Kidney (tissue), 14 donors: ENCODE data around the gene SPOCK2. TPM values are rescaled to one million over a fixed set of nuclear protein-coding genes. Genes with fewer than 3 reads are reported as not detected.

Experiments
- DNase-seq, 5 donors: peaks; one replicate each; pipeline ENCODE4 v3.0.0-alpha.2; 2013 to 2020
- FAIRE-seq: peaks from 2 replicates; lab custom pipeline; 2012; peaks lifted over from hg19 to GRCh38; lab: Jason Lieb, UNC
- H3K27ac ChIP-seq, 2 donors: one replicate each; pipeline ENCODE4 v1.7.0; 2013; ENCODE audit warnings: low read depth in 2 of 2, low read length in 2 of 2, inconsistent platforms in 1 of 2
- H3K27me3 ChIP-seq: one replicate; pipeline ENCODE4 v1.7.1; 2013; ENCODE audit warnings: low read length, inconsistent platforms; ENCODE audit not compliant: control insufficient read depth, insufficient read depth
- H3K36me3 ChIP-seq, 3 donors: one replicate each; pipeline versions ENCODE4 v1.7.0 to v1.7.1; 2013; ENCODE audit warnings: low read length in 3 of 3, control low read depth in 1 of 3, inconsistent platforms in 1 of 3; ENCODE audit not compliant: insufficient read depth in 3 of 3, control insufficient read depth in 2 of 3
- H3K4me1 ChIP-seq, 3 donors: one replicate each; pipeline versions ENCODE4 v1.7.0 to v1.7.1; 2013; ENCODE audit warnings: low read length in 3 of 3, inconsistent platforms in 1 of 3, low read depth in 1 of 3; ENCODE audit not compliant: control insufficient read depth in 2 of 3, insufficient read depth in 2 of 3
- H3K4me3 ChIP-seq, 3 donors: one replicate each; pipeline versions ENCODE4 v1.7.0 to v1.8.1; 2013; ENCODE audit warnings: low read length in 3 of 3, control low read depth in 1 of 3, inconsistent platforms in 1 of 3
- H3K9ac ChIP-seq, 3 donors: one replicate each; pipeline versions ENCODE4 v1.7.0 to v1.7.1; 2013; ENCODE audit warnings: low read length in 3 of 3, control low read depth in 1 of 3, inconsistent platforms in 1 of 3
- H3K9me3 ChIP-seq, 3 donors: one replicate each; pipeline versions ENCODE4 v1.7.0 to v1.7.1; 2013; ENCODE audit warnings: low read length in 3 of 3, control low read depth in 1 of 3, inconsistent platforms in 1 of 3; ENCODE audit not compliant: control insufficient read depth in 2 of 3, insufficient read depth in 1 of 3
- intact Hi-C: fragments of 100-400 bp; cut with DNase I; formaldehyde crosslinking; loops from one replicate; pipeline ENCODE4 v1.11.1; 2022
- polyA plus RNA-seq: library from polyadenylated mRNA; stranded (reverse); fragments of 350-450 nt; fragmentation: Illumina TruSeq; extraction: RNeasy Lipid Tissue Mini Kit (QIAGEN cat#74804); gene quantifications from one replicate; pipeline ENCODE4 v1.2.3, GENCODE V29; 2014; ENCODE audit warnings: low read depth, low replicate concordance; ENCODE audit not compliant: insufficient read depth
- total RNA-seq: library from RNA; stranded (reverse); fragmentation: NEBNext Ultra II Directional; extraction: Animal tissue kit (Norgen Biotek cat#: 25700); gene quantifications from one replicate; pipeline ENCODE4 v1.2.1, GENCODE V29; 2021
- TF ChIP-seq, protein P1 (sequence below): IDR thresholded peaks from 3 replicates; pipeline ENCODE4 v1.5.1; 2012; ENCODE audit warnings: mild to moderate bottlenecking, moderate library complexity, borderline replicate concordance; ENCODE audit not compliant: insufficient read depth; ENCODE audit errors: extremely low read depth
- donor health status: control.
- donor health status: control.
- donor health status: control.
- donor health status: control.
- donor health status: control.
- donor health status: DM: yes; HTN: yes; CAD: no.
- donor health status: Normal renal cell carcinoma (clear cell type).

SPOCK2 gene
- total and polyA plus RNA-seq, 2 donors from 2014 or later: 19.7 to 103 TPM

GRCh38 chr10:72087392-72087968 lies 871 bp downstream of the SPOCK2 start:
- peaks cover 0 to 11% (median 0%) of the 10 kb centered on the region in 3 donors for H3K4me1 ChIP-seq
- H3K9ac ChIP-seq: no peak overlapping the region
- no peaks in the 10 kb centered on the region for H3K9me3 ChIP-seq
- TF ChIP-seq, protein P1, sequence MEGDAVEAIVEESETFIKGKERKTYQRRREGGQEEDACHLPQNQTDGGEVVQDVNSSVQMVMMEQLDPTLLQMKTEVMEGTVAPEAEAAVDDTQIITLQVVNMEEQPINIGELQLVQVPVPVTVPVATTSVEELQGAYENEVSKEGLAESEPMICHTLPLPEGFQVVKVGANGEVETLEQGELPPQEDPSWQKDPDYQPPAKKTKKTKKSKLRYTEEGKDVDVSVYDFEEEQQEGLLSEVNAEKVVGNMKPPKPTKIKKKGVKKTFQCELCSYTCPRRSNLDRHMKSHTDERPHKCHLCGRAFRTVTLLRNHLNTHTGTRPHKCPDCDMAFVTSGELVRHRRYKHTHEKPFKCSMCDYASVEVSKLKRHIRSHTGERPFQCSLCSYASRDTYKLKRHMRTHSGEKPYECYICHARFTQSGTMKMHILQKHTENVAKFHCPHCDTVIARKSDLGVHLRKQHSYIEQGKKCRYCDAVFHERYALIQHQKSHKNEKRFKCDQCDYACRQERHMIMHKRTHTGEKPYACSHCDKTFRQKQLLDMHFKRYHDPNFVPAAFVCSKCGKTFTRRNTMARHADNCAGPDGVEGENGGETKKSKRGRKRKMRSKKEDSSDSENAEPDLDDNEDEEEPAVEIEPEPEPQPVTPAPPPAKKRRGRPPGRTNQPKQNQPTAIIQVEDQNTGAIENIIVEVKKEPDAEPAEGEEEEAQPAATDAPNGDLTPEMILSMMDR: no peak
- FAIRE-seq: no peak
- no peaks in the 10 kb centered on the region for H3K36me3 ChIP-seq
- H3K27ac ChIP-seq: peak overlapping the region in 1 of 2 donors; percentile 28
- H3K27me3 ChIP-seq: peaks cover 5% of the 10 kb centered on the region
- DNase-seq: peak; percentile 42 to 79 (median 44)
- peak overlapping the region; percentile 12 to 47 (median 20) for H3K4me3 ChIP-seq
- intact Hi-C loops: no loop called here

GRCh38 chr10:72086466-72087391 lies 1.6 kb downstream of the SPOCK2 start:
- Histone ChIP-seq H3K4me3 (peak overlapping the region in 2 of 3 donors; percentile 40 to 47), H3K27me3 (peaks cover 5% of the 10 kb centered on the region), H3K4me1 (peaks cover 0 to 11% (median 0%) of the 10 kb centered on the region in 3 donors), H3K9me3 (no peaks in the 10 kb centered on the region), H3K36me3 (no peaks in the 10 kb centered on the region), H3K9ac (no peak overlapping the region), H3K27ac (peak overlapping the region in 1 of 2 donors; percentile 28)
- TF ChIP-seq, protein P1: no peak
- FAIRE-seq: no peak
- DNase-seq: peak; percentile 49 to 89 (median 73)
- intact Hi-C loops: no loop called here

GRCh38 chr10:72085864-72086465 lies 2.4 kb downstream of the SPOCK2 start:
- FAIRE-seq (no peak), DNase-seq (no peak)
- TF ChIP-seq, protein P1: no peak
- peaks cover 0 to 11% (median 0%) of the 10 kb centered on the region in 3 donors for H3K4me1 ChIP-seq
- no peak overlapping the region for H3K4me3 ChIP-seq
- H3K27me3 ChIP-seq: peaks cover 5% of the 10 kb centered on the region
- H3K9ac ChIP-seq: no peak overlapping the region
- H3K27ac ChIP-seq: no peak overlapping the region
- intact Hi-C loops: no loop called here
- H3K9me3 ChIP-seq: no peaks in the 10 kb centered on the region
- H3K36me3 ChIP-seq: no peaks in the 10 kb centered on the region
